HEK293 (cell line): ENCODE data around the gene TTC7B.

Experiments
- REST ChIP-seq: fragments of 450-650 bp; formaldehyde crosslinking; IDR thresholded peaks from 2 replicates; pipeline ENCODE4 v1.5.1; 2016; ENCODE audit warnings: missing biosample characterization, missing genetic modification characterization
- ZNF132 ChIP-seq: fragments of 450-650 bp; formaldehyde crosslinking; IDR thresholded peaks from 2 replicates; pipeline ENCODE4 v1.5.1; 2017; ENCODE audit warnings: missing biosample characterization, missing genetic modification characterization, borderline replicate concordance
- ZNF138 ChIP-seq: fragments of 450-650 bp; formaldehyde crosslinking; IDR thresholded peaks from 2 replicates; pipeline ENCODE4 v1.5.1; 2016; ENCODE audit warnings: missing biosample characterization, missing genetic modification characterization, borderline replicate concordance
- ZNF324 ChIP-seq: fragments of 450-650 bp; formaldehyde crosslinking; IDR thresholded peaks from 2 replicates; pipeline ENCODE4 v1.5.1; 2016; ENCODE audit warnings: missing biosample characterization, missing genetic modification characterization

- TF ChIP-seq ZNF324, result no peak
- TF ChIP-seq REST, result no peak
- no peak for TF ChIP-seq ZNF138 (tag by site-specific recombination)
- no peak for TF ChIP-seq ZNF132 (tag by site-specific recombination)
Measured at GRCh38 chr14:90489306-90489705, 326.9 kb downstream of the TTC7B start.
